Panc1 (cell line): ENCODE results near the gene MLH3. TPM values are rescaled to one million over a fixed set of nuclear protein-coding genes. Genes with fewer than 3 reads are reported as not detected.

Source experiments
- ATAC-seq: fragments of 200-7000 bp; cut with Tn5 transposase; 2 replicates; pipeline ENCODE4 v1.9.1; 2020; ENCODE audit warnings: mild to moderate bottlenecking, moderate library complexity
- BruUV-seq: library from RNA; stranded (reverse); fragments of 400-500 nt; replicated peaks from 2 replicates; lab custom pipeline; 2021; lab: Mats Ljungman, UMichigan
- CTCF ChIA-PET: fragments of 300-600 bp; sonication (Branson Sonifier 250); formaldehyde crosslinking; loops from one replicate; lab custom pipeline; 2022; ENCODE audit warnings: antibody characterized with exemption; lab: Charles Lee
- POLR2A ChIA-PET: fragments of 300-600 bp; sonication (Branson Sonifier 250); formaldehyde crosslinking; loops from one replicate; lab custom pipeline; 2022; ENCODE audit warnings: antibody characterized with exemption; lab: Charles Lee
- DNase-seq: peaks from one replicate; pipeline ENCODE4 v3.0.0-alpha.2; 2010; ENCODE audit warnings: low read depth, low spot score
- H3K27ac ChIP-seq: 2 replicates; pipeline ENCODE4 v1.5.1; 2011; ENCODE audit warnings: mild to moderate bottlenecking, low read length, inconsistent platforms
- H3K27me3 ChIP-seq: fragments of 200-500 bp; sonication (Bioruptor generic); 2 replicates; pipeline ENCODE4 v1.6.0; 2014; ENCODE audit warnings: low read length, inconsistent platforms; ENCODE audit not compliant: control insufficient read depth, insufficient read depth
- H3K36me3 ChIP-seq: fragments of 200-500 bp; sonication (Bioruptor generic); 2 replicates; pipeline ENCODE4 v1.5.1; 2014; ENCODE audit warnings: inconsistent platforms, mild to moderate bottlenecking, low read length, moderate library complexity; ENCODE audit not compliant: control insufficient read depth, insufficient read depth
- H3K4me1 ChIP-seq: 2 replicates; pipeline ENCODE4 v1.5.1; 2011; ENCODE audit warnings: inconsistent platforms, mild to moderate bottlenecking, low read length, moderate library complexity; ENCODE audit not compliant: control insufficient read depth, insufficient read depth
- H3K4me3 ChIP-seq, 2 experiments: 2 replicates each; pipeline ENCODE4 v1.5.1; 2011 to 2012; ENCODE audit warnings: low read depth in 2 of 2, low read length in 2 of 2, mild to moderate bottlenecking in 2 of 2, inconsistent platforms in 1 of 2, moderate library complexity in 1 of 2
- H3K9me3 ChIP-seq: fragments of 200-500 bp; sonication (Bioruptor generic); 2 replicates; pipeline ENCODE4 v1.5.1; 2014; ENCODE audit warnings: low read depth, mild to moderate bottlenecking, inconsistent platforms, low read length, moderate library complexity; ENCODE audit not compliant: control insufficient read depth, insufficient read depth
- CTCF ChIP-seq: fragments of 450-650 bp; IDR thresholded peaks from 2 replicates; pipeline ENCODE4 v1.5.1; 2017; ENCODE audit warnings: mild to moderate bottlenecking
- POLR2AphosphoS5 ChIP-seq: IDR thresholded peaks from 2 replicates; pipeline ENCODE4 v1.6.1; 2012; ENCODE audit warnings: mild to moderate bottlenecking, low read depth, low read length, moderate library complexity
- REST ChIP-seq, 2 experiments: IDR thresholded peaks; 2 replicates each; pipeline ENCODE4 v1.6.1; 2011 to 2012; ENCODE audit warnings: low read depth in 2 of 2, control low read depth in 1 of 2, low read length in 1 of 2, mild to moderate bottlenecking in 1 of 2, moderate library complexity in 1 of 2; ENCODE audit not compliant: insufficient read depth in 1 of 2
- SIN3A ChIP-seq: IDR thresholded peaks from 2 replicates; pipeline ENCODE4 v1.6.1; 2012; ENCODE audit warnings: low read depth, mild to moderate bottlenecking, low read length, moderate library complexity, borderline replicate concordance; ENCODE audit not compliant: insufficient read depth
- TCF7L2 ChIP-seq: IDR thresholded peaks from 2 replicates; pipeline ENCODE4 v1.6.1; 2011; ENCODE audit warnings: mild to moderate bottlenecking, low read depth, low read length, inconsistent platforms
- in situ Hi-C: cut with HindIII; loops from 2 replicates; pipeline ENCODE4 v1.10.0; 2016; ENCODE audit warnings: low sequenced_read_pairs, low pct_unique_long_range_greater_than_20kb
- intact Hi-C: fragments of 100-400 bp; cut with micrococcal nuclease; formaldehyde crosslinking; loops from one replicate; pipeline ENCODE4 v1.10.0; 2022; ENCODE audit not compliant: unreplicated experiment
- total RNA-seq: library from RNA; stranded (reverse); gene quantifications from one replicate; pipeline ENCODE4 v1.2.1, GENCODE V29; 2021; ENCODE audit not compliant: unreplicated experiment

The MLH3 gene
- total RNA-seq, 1 experiment from 2014 or later: 17.0 TPM

GRCh38 chr14:75005357-75005756, 45.9 kb downstream of the MLH3 start:
- H3K4me3 ChIP-seq: no peak overlapping the region
- peaks cover 8% of the 10 kb centered on the region; the same call in 1 of the 2 replicates for H3K4me1 ChIP-seq
- H3K36me3 ChIP-seq: peaks cover 13% of the 10 kb centered on the region
- TF ChIP-seq POLR2AphosphoS5: no peak
- no peak for TF ChIP-seq CTCF
- TF ChIP-seq REST (IDR thresholded peaks at IDR 0.05; ENCODE audit: insufficient read depth in 1 of 2, low read depth in 2 of 2, low read length in 1 of 2): no peak
- no peak for TF ChIP-seq TCF7L2
- TF ChIP-seq SIN3A: no peak
- ChIA-PET POLR2A (interaction anchor here (0.5 kb wide), 1 partner anchor 239 kb away, joined by 4 read pairs; no protein-coding TSS in a partner anchor), CTCF (no interaction called here)
- H3K9me3 ChIP-seq: no peaks in the 10 kb centered on the region; the same call in 1 of the 2 replicates
- ATAC-seq: no peak
- DNase-seq: no peak
- TSS peak; percentile 38 for BruUV-seq
- no peaks in the 10 kb centered on the region for H3K27me3 ChIP-seq
- H3K27ac ChIP-seq: no peak overlapping the region
- intact Hi-C loops: loop anchor here (10.0 kb wide), 1 partner anchor 61 kb away; no protein-coding TSS in a partner anchor
- in situ Hi-C loops: no loop called here

GRCh38 chr14:75003250-75004027, 47.8 kb downstream of the MLH3 start:
- peak; percentile 2; the same call in 1 of the 2 replicates for ATAC-seq
- no TSS peak for BruUV-seq
- no peak for DNase-seq
- H3K36me3 ChIP-seq: peaks cover 11% of the 10 kb centered on the region
- TF ChIP-seq CTCF: no peak
- TF ChIP-seq SIN3A: 0 out of 2 replicates have a peak, but pooled peaks have one; percentile 24
- peak overlapping the region; percentile 86 to 92 for H3K4me3 ChIP-seq
- intact Hi-C loops: loop anchor here (10.0 kb wide), 1 partner anchor 59 kb away; no protein-coding TSS in a partner anchor
- CTCF ChIA-PET: no interaction called here
- in situ Hi-C loops: no loop called here
- peak overlapping the region; percentile 82 for H3K27ac ChIP-seq
- H3K4me1 ChIP-seq: peaks cover 8% of the 10 kb centered on the region; the same call in 1 of the 2 replicates
- POLR2A ChIA-PET: no interaction called here
- no peaks in the 10 kb centered on the region; the same call in 1 of the 2 replicates for H3K9me3 ChIP-seq
- H3K27me3 ChIP-seq: no peaks in the 10 kb centered on the region
